Pancreas (tissue), 10 donors: ENCODE measurements around the gene CENPC. TPM values are rescaled to one million over a fixed set of nuclear protein-coding genes. Genes with fewer than 3 reads are reported as not detected.
A peak's percentile ranks its signal among the peaks of the same experiment; 100 is the strongest.
"Not testable (repeated sequence)": the region's sequence is repeated elsewhere in the genome, so short reads cannot be mapped to it uniquely, and the experiment has no call there.

ENCODE experiments used
- ATAC-seq, 4 donors: fragments of 200-7000 bp; cut with Tn5 transposase; one replicate each; pipeline versions ENCODE4 v1.8.0 to v1.9.1; 2020; ENCODE audit warnings: mild to moderate bottlenecking in 4 of 4, moderate library complexity in 4 of 4
- DNase-seq, 6 donors: peaks; one replicate each; pipeline ENCODE4 v3.0.0-alpha.2; 2020
- FAIRE-seq: peaks from 2 replicates; lab custom pipeline; 2012; peaks lifted over from hg19 to GRCh38; lab: Jason Lieb, UNC
- H3K27ac ChIP-seq, 4 donors: fragments of 200-600 bp; sonication (generic); 1 replicate in 3 of 4; 2 replicates in 1 of 4; pipeline versions ENCODE4 v1.5.0 to v1.8.0; 2020
- H3K27me3 ChIP-seq, 4 donors: fragments of 200-600 bp; one replicate each; pipeline ENCODE4 v1.8.0; 2021
- H3K36me3 ChIP-seq, 3 donors: fragments of 200-600 bp; sonication (generic) in 1 of 3; one replicate each; pipeline versions ENCODE4 v1.5.0 to v1.8.0; 2020 to 2021
- H3K4me1 ChIP-seq, 3 donors: fragments of 200-600 bp; one replicate each; pipeline ENCODE4 v1.8.0; 2021
- H3K4me3 ChIP-seq, 4 donors: fragments of 200-600 bp; sonication (generic) in 2 of 4; one replicate each; pipeline versions ENCODE4 v1.5.0 to v1.8.0; 2020 to 2021
- H3K9me3 ChIP-seq, 4 donors: fragments of 200-600 bp; one replicate each; pipeline ENCODE4 v1.8.0; 2021
- WGBS, 2 donors: extraction: QIAGEN DNeasy Blood & Tissue Kit; methylation state at CpG; one replicate each; pipeline ENCODE4 v1.1.7; 2013; 5-methylcytosine and 5-hydroxymethylcytosine counted together
- intact Hi-C, 3 donors: fragments of 100-400 bp; cut with DNase I; formaldehyde crosslinking; loops; one replicate each; pipeline versions ENCODE4 v1.11.1 to v1.14.2; 2022
- polyA plus RNA-seq, 2 donors: library from polyadenylated mRNA; stranded (reverse); fragments of 200-250 nt; gene quantifications; one replicate each; pipeline ENCODE4 v1.2.3, GENCODE V29; 2013
- total RNA-seq, 6 donors: library from RNA; stranded (reverse); fragmentation: NEBNext Ultra II Directional in 4 of 6; extraction: Animal tissue kit (Norgen Biotek cat#: 25700) in 4 of 6; gene quantifications; one replicate each; pipeline versions ENCODE4 v1.2.1 to v1.2.4, GENCODE V29; 2021 to 2023
- TF ChIP-seq, protein P1 (sequence below), 4 donors: fragments of 200-600 bp; sonication (generic) in 3 of 4; IDR thresholded peaks; one replicate each; pipeline versions ENCODE4 v1.5.0 to v1.8.0; 2021; ENCODE audit warnings: antibody characterized with exemption in 4 of 4
- donor health status: healthy with polysubstance abuse.
- donor health status: DM: no; HTN: no; CAD: no; lungs with moderate emphysema.
- donor health status: DM: no; HTN: no; CAD: no.
- donor health status: control.
- donor health status: control.
- donor health status: Bipolar disorder and iron deficiency.
- donor health status: DM: yes; HTN: yes; CAD: no.
- donor health status: DM: no; HTN: no; CAD: no.
- donor health status: DM: no; HTN: no; CAD: no.
- donor health status: DM: yes; HTN: yes; CAD: no.

The CENPC gene
- total and polyA plus RNA-seq, 8 donors, result 5.9 to 19.5 (median 13.5) TPM

- TF ChIP-seq, protein P1, sequence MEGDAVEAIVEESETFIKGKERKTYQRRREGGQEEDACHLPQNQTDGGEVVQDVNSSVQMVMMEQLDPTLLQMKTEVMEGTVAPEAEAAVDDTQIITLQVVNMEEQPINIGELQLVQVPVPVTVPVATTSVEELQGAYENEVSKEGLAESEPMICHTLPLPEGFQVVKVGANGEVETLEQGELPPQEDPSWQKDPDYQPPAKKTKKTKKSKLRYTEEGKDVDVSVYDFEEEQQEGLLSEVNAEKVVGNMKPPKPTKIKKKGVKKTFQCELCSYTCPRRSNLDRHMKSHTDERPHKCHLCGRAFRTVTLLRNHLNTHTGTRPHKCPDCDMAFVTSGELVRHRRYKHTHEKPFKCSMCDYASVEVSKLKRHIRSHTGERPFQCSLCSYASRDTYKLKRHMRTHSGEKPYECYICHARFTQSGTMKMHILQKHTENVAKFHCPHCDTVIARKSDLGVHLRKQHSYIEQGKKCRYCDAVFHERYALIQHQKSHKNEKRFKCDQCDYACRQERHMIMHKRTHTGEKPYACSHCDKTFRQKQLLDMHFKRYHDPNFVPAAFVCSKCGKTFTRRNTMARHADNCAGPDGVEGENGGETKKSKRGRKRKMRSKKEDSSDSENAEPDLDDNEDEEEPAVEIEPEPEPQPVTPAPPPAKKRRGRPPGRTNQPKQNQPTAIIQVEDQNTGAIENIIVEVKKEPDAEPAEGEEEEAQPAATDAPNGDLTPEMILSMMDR (IDR thresholded peaks at IDR 0.05), result no peak
- no peak for ATAC-seq
- H3K9me3 ChIP-seq, result no peaks in the 10 kb centered on the region
- intact Hi-C loops, result no loop called here
- H3K4me1 ChIP-seq, result no peaks in the 10 kb centered on the region
- no peaks in the 10 kb centered on the region for H3K27me3 ChIP-seq
- 92 to 96% methylated on average over 6 of the region's 6 CpGs for WGBS, 2 donors
- H3K27ac ChIP-seq, result no peak overlapping the region
- FAIRE-seq, result peak; percentile 94
- no peak overlapping the region for H3K4me3 ChIP-seq
- peaks cover 0 to 6% (median 0%) of the 10 kb centered on the region in 3 donors for H3K36me3 ChIP-seq
- DNase-seq, result no peak
These were observed 93.8 kb downstream of the CENPC start for GRCh38 chr4:67451464-67451863.

- no peaks in the 10 kb centered on the region for H3K9me3 ChIP-seq
- no peaks in the 10 kb centered on the region for H3K27me3 ChIP-seq
- DNase-seq (no peak), ATAC-seq (no peak), FAIRE-seq (no peak)
- H3K36me3 ChIP-seq, result peaks cover 0 to 6% (median 0%) of the 10 kb centered on the region in 3 donors
- no peak overlapping the region for H3K4me3 ChIP-seq
- H3K4me1 ChIP-seq, result no peaks in the 10 kb centered on the region
- TF ChIP-seq, protein P1 (IDR thresholded peaks at IDR 0.05), result no peak
- H3K27ac ChIP-seq, result no peak overlapping the region
- intact Hi-C loops, result no loop called here
These were observed 96.7 kb downstream of the CENPC start for GRCh38 chr4:67448621-67449020.

- Histone ChIP-seq H3K27me3 (no peaks in the 10 kb centered on the region), H3K4me1 (no peaks in the 10 kb centered on the region), H3K27ac (no peak overlapping the region), H3K9me3 (no peaks in the 10 kb centered on the region), H3K36me3 (peaks cover 0 to 6% (median 0%) of the 10 kb centered on the region in 3 donors), H3K4me3 (no peak overlapping the region)
- FAIRE-seq (no peak), DNase-seq (no peak), ATAC-seq (no peak)
- intact Hi-C loops, result no loop called here
- TF ChIP-seq, protein P1 (IDR thresholded peaks at IDR 0.05), result no peak
- WGBS, 2 donors, result 94 to 98% methylated on average over 1 of the region's 1 CpG
These were observed 97.4 kb downstream of the CENPC start for GRCh38 chr4:67447873-67448272.

DNA sequence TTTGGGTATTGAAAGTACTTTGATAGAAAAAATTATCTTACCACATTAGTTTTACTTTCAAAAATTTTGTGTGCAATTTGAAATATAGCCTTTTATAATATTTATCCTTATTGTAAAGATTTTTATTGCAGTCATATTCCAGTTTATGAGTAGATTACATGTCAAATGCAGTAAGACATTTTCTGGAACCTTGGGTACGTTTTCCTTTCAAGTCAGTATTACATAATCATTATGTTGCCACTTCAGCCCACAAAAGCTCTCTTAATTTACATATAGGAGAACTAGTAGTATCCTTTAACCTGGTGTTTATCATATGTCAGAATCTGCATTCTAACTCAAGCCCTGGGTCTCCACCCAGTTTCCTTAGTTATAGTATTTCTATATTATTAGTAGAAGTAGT is 98.5 kb downstream of the CENPC start:
- intact Hi-C loops, result no loop called here
- WGBS, 2 donors, result 84 to 95% methylated on average over 1 of the region's 1 CpG
- Histone ChIP-seq H3K27ac (no peak overlapping the region), H3K9me3 (no peaks in the 10 kb centered on the region), H3K4me3 (no peak overlapping the region), H3K27me3 (no peaks in the 10 kb centered on the region), H3K4me1 (no peaks in the 10 kb centered on the region), H3K36me3 (peaks cover 0 to 6% (median 0%) of the 10 kb centered on the region in 3 donors)
- TF ChIP-seq, protein P1 (IDR thresholded peaks at IDR 0.05), result no peak
- no peak for ATAC-seq
- DNase-seq, result no peak
- FAIRE-seq, result no peak

DNA sequence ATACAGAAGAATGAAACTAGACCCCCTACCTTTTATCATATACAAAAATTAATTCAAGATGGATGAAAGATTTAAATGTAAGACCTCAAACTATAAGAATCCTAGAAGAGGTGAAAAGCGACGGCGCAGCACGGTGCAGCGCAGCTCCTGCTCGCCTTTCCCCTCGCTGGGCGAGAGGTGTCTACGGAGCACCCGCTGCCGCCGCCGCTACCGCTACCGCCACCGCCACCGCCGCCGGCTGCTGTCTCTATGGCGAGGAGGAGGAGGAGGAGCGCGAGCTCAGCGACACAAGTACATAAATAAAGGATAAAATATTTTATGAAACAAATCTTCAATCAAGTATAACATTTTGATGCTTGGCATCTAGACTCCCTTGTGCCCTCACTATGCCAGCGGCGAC is 99.4 kb downstream of the CENPC start:
- ATAC-seq, H3K36me3 ChIP-seq, H3K9me3 ChIP-seq, H3K27me3 ChIP-seq, DNase-seq, FAIRE-seq, H3K27ac ChIP-seq, H3K4me1 ChIP-seq, H3K4me3 ChIP-seq, intact Hi-C loops: not testable (repeated sequence)
- 81 to 84% methylated on average over 25 of the region's 25 CpGs for WGBS, 2 donors
